IPS-11a (cell line): ENCODE data around the gene DDIAS.
"Not testable (repeated sequence)": the region's sequence is repeated elsewhere in the genome, so short reads cannot be mapped to it uniquely, and the experiment has no call there.

Experiments
- H3K4me3 ChIP-seq: one replicate; pipeline ENCODE4 v1.5.1; 2013; ENCODE audit warnings: low read depth, low read length, control low read depth

Gene DDIAS

DNA sequence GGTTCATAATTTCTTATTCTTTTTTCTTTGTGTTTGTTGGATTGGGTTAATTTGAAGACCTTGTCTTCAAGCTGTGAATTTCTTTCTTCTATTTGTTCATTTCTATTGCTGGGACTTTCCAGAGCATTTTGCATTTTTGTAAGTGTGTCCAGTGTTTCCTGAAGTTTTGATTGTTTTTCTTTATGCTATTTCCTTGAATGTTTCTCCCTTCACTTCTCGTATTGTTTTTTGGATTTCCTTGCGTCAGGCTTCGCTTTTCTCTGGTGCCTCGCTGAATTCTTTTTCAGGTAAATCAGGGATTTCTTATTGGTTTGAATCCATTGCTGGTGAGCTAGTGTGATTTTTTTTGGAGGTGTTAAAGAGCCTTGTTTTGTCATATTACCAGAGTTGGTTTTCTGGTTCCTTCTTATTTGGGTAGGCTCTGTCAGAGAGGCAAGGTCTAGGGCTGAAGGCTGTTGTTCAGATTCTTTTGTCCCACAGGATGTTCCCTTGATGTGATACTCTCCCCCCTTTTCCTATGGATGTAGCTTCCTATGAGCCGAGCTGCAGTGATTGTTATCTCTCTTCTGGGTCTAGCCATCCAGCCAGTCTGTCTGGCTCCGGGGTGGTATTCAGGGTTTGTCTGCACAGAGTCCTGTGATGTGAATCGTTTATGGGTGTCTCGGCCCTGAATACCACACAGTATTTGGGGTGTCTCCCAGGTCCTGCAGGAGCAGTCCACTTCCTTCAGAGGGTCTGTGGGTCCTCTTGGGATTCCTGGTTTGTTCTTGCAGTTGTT lies 21.0 kb downstream of the DDIAS start:
- not testable (repeated sequence) for H3K4me3 ChIP-seq

DNA sequence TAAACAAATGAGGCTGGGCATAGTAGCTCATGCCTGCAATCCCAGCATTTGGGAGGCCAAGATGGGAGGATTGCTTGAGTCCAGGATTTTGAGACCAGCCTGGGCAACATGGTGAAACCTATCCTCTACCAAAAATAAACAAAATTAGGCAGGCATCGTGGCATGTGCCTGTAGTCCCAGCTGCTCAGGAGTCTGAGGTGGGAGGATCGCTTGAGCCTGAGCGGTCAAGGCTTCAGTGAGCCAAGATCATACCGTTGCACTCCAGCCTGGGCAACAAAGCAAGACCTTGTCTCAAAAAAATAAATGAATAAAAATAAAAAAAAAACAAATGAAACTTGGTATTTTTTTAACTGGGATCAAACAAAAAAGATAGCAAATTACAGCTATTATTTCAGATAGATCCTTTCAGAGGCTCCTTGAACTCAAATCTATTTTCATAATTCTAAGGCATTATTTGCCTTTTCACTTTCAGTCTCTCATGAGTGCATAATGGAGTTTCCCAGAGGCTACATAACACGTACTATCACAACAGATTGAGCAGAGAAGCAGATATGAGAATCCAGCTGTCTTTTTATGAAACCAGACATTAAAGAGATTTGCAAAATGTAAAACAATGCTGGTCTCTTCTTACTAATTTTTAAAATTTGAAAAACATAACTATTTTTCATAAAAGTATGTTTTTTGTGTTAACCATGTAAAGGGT lies 23.1 kb downstream of the DDIAS start:
- no peak overlapping the region for H3K4me3 ChIP-seq

DNA sequence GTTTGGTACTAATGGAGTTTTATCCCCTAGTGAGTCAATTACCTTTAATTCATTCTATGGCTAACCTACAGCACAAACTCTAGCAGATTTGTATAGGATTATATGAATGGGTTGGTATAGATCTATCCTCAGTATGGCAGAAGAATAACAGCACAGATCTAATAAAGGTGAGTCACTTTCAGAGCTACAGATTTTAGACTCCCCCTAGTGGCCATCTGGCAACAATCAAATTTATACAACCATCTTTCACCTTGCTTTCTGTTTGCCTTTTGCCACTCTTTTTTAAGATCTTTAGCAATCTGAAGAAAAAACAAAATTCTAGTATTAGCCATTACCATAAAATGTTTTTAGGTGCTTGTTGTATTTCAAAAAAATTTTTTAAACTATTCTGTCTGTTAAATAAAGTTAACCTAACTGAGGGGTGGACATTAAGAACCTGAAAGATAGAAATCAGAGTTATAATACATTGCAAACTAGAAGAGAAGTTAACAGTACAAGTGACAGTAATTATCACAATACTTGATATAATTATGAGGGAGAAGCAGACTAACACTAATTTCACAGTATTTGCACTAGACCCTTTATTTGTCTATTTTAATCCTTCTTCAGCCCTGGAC lies 25.8 kb downstream of the DDIAS start:
- no peak overlapping the region for H3K4me3 ChIP-seq

DNA sequence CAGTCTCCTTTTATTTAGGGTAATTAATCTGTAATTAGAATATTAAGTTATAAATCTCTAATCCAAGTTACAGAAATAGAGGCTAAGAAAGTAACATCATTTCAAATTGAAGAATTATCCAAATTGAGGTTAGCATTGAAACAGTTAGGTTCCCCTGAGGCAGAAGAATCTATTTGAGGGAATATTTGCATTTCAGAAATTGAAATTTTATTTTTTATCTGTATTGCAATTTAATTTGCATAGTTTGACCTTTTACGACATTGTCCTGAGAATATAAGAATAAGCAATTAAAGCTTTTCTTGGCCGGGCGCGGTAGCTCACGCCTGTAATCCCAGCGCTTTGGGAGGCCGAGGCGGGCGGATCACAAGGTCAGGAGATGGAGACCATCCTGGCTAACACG lies 27.6 kb downstream of the DDIAS start:
- no peak overlapping the region for H3K4me3 ChIP-seq

DNA sequence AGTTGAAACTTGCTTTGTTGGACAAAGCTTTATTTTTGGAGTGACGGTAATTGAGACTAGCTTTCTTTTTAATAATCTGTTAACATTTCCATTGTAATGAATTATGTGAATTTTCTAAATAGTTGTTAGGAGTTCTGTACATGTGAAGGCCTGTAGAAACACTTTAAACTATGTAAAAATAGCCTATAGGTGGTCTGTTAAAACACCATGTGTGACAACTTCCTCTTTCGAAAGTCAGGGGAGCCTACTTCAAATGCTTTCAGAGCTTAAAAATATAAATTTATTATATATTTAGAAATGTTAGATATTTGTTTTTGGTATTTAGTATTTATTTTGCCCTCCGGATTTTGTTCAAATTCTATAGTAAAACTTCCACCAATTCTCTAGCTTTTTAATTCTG lies 28.7 kb downstream of the DDIAS start:
- H3K4me3 ChIP-seq, result no peak overlapping the region

DNA sequence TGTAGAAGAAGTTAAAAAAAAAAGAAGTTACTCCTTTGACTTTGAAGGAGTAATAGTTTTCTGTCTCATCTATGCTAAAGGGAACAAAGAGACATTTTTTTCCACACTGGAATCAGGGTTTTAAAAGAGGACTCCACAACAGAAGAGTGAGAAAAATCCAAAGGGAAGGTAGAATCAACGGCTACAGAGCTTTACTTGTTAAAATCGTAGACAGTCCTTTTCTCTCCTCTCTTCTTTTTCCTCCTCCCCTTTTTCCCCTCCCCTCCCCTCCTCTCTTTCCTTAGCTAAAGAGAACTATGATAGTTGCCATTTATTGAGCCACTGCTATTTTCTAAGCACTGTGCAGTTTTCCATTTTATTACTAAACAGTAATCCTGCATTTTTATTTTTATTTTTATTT lies 29.2 kb downstream of the DDIAS start:
- no peak overlapping the region for H3K4me3 ChIP-seq

DNA sequence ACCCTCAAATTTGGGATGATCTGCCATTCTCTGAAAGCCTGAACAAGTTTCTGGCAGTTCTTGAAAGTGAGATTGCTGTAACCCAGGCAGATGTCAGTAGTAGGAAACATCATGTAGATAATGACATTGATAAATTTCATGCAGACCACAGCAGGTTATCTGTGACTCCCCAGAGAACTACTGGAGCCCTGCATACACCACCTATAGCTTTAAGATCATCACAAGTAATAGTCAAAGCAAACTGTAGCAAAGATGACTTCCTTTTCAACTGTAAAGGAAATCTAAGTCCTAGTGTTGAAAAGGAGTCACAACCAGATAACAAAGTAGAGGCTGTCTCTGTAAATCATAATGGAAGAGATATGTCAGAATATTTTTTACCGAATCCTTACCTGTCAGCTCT lies 31.0 kb downstream of the DDIAS start:
- no peak overlapping the region for H3K4me3 ChIP-seq

DNA sequence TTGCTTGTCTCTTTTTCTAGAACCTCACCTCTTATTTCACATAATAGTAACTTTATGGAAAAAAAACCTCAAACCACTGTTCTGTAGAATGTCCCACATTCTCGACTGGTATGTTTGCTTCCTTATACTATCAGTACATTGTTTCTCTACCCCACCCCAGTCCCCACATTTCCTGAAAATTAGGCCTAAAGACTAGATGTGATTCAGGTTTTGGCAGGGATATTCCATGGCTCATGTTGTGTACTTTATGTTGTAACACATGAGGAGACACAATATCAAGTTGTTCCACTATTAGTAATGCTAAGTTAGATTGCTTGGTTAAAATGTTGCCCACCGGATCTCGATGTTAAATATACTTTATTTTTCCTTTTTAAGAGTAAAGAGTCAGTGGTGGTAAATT lies 34.7 kb downstream of the DDIAS start:
- no peak overlapping the region for H3K4me3 ChIP-seq

DNA sequence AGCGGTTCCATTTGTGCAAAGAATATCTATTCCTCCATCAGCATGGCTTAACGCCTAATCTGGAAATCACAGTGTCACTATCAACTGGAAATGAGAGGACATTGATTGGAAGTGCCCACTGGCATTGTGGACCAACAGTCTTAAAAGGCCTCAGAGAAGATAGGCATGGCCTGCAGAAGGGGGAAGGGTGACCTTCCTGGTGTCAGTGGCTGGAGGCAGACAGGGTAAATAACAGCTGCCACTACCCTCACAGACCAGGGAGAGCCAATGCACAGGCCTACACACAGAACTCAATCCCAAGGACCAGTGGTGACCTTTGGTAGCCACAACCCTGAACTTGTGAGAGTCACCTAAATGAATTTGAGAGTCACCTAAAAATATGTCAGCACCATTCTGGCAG lies 36.0 kb downstream of the DDIAS start:
- H3K4me3 ChIP-seq, result no peak overlapping the region

DNA sequence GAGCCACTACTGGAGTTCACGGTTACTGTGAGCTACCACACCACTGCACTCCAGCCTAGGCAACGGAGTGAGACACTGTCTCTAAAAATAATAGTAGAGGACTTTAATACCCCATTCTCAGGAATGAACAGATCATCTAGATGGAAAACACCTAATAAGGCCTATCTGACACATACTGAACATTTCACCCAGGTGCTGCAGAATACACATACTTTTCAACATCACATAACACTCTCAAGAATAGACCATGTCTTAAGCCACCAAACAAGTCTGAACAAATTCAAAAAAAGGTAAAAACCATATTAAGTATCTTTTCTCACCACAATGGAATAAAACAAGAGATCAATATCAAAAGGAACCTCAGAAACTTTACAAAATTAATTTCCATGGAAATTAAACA lies 37.9 kb downstream of the DDIAS start:
- H3K4me3 ChIP-seq, result no peak overlapping the region

DNA sequence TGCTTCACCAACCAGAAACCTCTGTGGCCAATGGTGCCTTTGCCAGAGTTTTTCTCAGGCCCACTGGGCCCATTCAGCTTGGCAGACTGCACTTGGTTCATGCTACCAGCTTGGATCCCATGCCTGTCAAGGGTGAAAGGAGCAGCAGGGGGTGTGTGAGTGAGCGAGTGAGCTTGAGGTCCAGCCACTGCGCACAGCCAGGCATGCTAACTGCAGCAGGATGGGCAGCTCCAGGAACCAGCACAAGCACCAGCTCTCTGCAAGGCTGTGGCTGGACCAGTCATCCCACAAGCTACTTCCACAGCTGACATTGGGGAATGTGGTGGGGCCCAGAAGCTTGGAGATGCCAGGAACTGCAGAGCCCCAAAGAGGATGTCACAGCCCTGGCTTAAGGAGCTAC lies 40.8 kb downstream of the DDIAS start:
- no peak overlapping the region for H3K4me3 ChIP-seq

DNA sequence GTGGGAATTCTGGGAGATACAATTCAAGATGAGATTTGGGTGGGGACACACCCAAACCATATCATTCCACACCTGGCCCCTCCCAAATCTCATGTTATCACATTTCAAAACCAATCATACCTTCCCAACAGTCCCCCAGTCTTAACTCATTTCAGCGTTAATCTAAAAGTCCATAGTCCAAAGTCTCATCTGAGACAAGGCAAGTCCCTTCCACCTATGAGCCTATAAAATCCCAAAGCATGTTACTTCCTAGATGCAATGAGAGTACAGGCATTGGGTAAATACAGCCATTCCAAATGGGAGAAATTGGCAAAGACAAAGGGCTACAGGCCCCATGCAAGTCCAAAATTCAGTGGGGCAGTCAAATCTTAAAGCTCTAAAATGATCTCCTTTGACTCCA lies 41.9 kb downstream of the DDIAS start:
- H3K4me3 ChIP-seq, result not testable (repeated sequence)

DNA sequence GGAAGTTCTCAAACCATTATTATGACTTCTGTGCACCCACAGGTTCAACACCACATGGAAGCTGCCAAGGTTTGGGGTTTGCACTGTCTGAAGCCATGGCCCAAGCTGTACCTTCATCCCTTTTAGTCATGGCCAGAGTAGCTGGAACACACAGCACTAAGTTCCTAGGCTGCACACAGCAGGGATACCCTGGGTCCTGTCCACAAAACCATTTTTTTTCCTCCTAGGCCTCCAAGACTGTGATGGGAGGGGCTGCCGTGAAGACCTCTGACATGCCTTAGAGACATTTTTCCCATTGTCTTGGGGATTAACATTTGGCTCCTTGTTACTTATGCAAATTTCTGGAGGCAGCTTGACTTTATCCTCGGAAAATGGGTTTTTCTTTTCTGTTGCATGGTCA lies 42.7 kb downstream of the DDIAS start:
- H3K4me3 ChIP-seq, result no peak overlapping the region

DNA sequence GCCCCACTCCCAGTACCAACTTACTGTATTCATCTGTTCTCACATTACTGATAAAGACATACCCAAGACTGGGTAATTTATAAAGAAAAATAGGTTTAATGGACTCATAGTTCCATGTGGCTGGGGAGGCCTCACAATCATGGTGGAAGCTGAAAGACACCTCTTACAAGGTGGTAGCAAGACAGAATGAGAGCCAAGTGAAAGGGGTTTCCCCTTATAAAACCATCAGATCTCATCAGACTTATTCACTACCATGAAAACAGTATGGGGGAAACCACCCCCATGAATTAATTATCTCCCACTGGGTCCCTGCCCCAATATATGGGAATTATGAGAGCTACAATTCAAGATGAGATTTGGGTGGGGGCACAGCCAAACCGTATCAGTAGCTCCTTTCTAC lies 43.5 kb downstream of the DDIAS start:
- not testable (repeated sequence) for H3K4me3 ChIP-seq

DNA sequence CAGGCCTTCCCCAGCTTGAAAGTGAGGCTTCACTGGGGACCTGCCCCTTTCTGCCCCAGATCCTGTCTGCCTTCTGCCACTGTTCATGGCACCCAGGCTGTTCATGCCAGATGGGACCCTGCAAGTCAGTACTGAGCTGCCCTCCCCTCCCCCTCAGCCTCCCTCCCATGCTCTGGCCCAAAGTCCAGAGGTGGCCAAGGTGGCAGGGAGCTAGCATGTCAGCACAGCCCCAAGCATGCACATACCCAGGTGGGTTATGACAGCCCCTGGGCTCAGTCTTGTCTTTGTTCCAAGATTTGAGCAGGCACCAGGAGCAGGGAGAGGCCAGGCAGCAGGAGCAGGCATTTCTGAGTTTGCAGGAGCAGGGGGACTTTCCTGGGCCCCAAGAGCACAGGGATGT lies 44.1 kb downstream of the DDIAS start:
- no peak overlapping the region for H3K4me3 ChIP-seq

DNA sequence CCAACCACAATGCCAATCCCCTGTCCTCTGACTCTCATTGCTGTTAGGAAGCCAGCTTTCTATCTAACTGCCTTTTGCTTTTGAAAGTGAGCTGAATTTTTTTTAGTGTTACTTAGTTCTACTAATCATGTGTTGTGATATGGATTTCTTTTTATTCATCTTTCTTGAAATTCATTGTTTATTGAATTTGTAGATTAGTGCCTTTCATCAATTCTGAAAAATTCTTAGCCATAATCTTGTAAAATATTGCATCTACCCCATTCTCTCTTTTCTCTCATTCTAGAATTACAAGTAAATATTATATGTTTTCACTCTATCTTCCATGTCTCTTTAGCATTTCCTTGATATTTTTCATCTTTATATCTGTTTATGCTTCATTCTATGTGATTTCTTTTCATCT lies 47.8 kb downstream of the DDIAS start:
- H3K4me3 ChIP-seq, result no peak overlapping the region

DNA sequence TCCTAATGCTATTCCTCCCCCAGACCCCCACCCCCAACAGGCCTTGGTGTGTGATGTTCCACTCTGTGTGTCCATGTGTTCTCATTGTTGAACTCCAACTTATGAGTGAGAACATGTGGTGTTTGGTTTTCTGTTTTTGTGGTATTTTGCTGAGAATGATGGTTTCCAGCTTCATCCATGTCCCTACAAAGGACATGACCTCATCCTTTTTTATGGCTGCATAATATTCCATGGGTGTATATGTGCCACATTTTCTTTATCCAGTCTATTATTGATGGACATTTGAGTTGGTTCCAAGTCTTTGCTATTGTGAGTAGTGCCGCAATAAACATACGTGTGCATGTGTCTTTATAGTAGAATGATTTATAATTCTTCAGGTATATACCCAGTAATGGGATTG lies 49.0 kb downstream of the DDIAS start:
- H3K4me3 ChIP-seq, result not testable (repeated sequence)

DNA sequence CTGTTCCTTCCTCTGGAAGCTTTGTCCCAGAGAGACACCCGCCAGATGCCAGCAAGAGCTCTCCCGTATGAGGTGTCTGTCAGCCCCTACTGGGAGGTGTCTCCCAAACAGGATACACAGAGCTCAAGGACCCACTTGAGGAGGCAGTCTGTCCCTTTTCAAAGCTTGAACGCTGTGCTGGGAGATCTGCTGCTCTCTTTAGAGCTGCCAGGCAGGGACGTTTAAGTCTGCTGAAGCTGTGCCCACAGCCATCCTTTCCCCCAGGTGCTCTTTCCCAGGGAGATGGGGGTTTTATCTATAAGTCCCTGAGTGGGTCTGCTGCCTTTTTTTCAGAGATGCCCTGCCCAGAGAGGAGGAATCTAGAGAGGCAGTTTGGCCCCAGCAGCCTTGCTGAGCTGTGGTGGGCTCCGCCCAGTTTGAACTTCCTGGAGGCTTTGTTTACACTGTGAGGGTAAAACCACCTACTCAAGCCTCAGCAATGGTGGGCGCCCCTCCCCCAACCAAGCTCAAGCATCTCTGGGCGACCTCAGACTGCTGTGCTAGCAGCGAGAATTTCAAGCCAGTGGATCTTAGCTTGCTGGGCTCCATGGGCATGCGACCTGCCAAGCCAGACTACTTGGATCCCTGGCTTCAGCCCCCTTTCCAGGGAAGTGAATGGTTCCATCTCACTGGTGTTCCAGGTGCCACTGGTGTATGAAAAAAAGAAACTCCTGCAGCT lies 54.4 kb downstream of the DDIAS start:
- not testable (repeated sequence) for H3K4me3 ChIP-seq

DNA sequence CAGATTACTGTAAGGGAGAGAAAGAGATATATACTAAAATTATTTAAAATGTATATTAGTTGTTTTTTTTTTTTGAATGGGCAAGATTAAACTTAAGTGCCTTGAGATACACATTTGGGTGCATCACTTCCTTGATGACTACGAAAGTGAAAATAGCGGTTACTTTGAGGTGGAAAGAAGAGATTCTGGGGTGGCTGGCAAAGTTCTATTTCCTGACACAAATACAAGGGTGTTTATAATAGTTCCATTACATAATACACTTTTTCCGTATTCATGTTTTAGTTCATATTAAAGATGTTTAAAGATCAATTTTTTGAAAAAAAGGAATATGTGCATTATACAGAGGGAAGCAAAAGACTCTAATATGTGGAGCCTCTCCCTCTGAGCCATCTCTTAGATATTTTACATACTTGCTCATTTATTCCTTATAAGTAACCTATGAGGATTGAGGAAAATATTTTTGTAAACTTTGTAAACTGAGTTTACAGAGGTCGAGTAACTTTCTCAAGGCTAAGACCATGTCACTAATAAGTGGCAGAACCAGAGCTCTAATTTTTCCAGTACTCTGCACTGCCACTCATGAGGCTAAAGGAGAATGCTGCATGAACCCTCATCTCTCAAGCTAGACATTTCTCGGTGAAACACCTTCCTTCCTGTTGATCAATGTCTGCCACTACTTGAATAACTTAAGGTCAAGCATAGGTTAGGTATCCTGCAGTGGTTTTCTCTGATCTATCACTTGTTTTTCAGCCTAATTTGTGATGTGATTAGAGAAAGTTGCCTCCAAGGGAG lies 58.6 kb downstream of the DDIAS start:
- H3K4me3 ChIP-seq, result no peak overlapping the region

DNA sequence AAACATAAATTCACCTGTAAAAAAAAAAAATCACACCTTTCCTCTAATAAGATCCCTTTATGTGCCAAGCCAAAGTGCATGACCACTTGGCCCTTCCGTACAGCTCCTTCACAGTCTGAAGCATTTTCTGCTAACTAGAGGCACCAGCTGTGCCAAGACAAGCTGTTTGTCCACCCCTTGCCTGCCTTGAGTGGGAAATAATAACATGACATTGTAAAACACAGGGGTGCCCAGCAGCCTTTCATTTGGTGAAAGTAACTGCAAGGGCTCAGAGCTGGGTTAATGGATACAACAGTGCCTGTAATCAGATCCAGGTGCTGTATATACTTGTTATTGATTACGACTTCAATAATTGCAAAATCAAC lies 59.2 kb downstream of the DDIAS start:
- H3K4me3 ChIP-seq, result no peak overlapping the region

DNA sequence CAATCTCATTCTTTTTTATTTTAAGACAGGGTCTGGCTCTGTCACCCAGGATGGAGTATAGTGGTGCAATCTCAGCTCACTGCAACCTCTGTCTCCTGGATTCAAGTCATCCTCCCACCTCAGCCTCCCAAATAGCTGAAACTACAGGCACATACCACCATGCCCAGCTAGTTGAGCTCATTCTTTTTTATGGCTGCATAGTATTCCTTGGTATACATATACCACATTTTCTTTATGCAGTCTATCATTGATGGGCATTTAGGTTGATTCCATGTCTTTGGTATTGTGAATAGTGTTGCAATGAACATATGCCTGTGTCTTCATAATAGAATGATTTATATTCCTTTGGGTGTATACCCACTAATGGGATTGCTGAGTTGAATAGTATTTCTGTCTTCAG lies 60.5 kb downstream of the DDIAS start:
- not testable (repeated sequence) for H3K4me3 ChIP-seq
